AG09309 (cell line): ENCODE measurements around the gene SSMEM1.

Experiments
- DNase-seq: peaks from one replicate; pipeline ENCODE4 v3.0.0-alpha.2; 2010; ENCODE audit warnings: low read depth
- H3K4me3 ChIP-seq: 2 replicates; pipeline ENCODE4 v1.5.1; 2011; ENCODE audit warnings: mild to moderate bottlenecking, low read depth, low read length, moderate library complexity; ENCODE audit not compliant: control insufficient read depth
- TF ChIP-seq, protein P1 (sequence below): IDR thresholded peaks from 2 replicates; pipeline ENCODE4 v1.5.1; 2011; ENCODE audit warnings: mild to moderate bottlenecking, low read depth, low read length, inconsistent platforms; ENCODE audit not compliant: insufficient read depth, control insufficient read depth; ENCODE audit errors: missing control alignments

The SSMEM1 gene

DNA sequence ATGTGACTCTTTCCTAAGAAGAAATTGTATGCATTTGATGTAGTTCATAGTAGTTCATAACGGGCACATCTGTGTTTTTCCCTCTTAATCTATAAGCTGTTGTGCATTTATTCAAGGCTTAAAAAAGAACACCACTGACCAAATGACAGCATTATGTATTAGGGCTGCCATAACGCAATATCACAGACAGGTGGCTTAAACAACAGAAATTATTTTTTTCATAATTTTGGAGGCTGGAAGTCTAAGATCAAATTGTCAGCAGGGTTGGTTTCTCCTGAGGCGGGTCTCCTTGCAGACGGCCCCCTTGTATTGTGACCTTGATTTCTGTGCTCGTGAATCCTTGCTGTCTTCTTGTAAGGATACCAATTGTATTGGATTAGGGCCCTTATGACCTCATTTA is 627 bp upstream of the SSMEM1 start:
- DNase-seq, result no peak
- H3K4me3 ChIP-seq, result no peak overlapping the region
- TF ChIP-seq, protein P1, sequence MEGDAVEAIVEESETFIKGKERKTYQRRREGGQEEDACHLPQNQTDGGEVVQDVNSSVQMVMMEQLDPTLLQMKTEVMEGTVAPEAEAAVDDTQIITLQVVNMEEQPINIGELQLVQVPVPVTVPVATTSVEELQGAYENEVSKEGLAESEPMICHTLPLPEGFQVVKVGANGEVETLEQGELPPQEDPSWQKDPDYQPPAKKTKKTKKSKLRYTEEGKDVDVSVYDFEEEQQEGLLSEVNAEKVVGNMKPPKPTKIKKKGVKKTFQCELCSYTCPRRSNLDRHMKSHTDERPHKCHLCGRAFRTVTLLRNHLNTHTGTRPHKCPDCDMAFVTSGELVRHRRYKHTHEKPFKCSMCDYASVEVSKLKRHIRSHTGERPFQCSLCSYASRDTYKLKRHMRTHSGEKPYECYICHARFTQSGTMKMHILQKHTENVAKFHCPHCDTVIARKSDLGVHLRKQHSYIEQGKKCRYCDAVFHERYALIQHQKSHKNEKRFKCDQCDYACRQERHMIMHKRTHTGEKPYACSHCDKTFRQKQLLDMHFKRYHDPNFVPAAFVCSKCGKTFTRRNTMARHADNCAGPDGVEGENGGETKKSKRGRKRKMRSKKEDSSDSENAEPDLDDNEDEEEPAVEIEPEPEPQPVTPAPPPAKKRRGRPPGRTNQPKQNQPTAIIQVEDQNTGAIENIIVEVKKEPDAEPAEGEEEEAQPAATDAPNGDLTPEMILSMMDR, result no peak

DNA sequence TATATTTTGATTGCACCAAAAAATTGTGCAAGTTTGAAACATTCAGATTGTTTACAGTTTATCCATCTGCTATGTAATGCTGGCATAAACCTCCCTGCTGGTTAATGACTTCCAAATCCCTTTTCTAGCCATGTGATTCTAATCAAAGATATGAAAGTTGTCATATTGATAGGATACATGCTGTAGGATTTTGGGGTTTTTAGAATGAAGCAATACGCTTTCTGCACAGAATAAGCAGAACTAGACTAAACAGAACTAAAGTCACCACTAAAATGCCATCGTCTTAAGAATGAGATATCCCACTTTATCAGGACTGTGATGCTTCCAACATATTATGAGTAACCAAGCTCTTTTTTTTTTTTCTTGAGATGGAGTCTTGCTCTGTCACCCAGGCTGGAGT is 856 bp downstream of the SSMEM1 start:
- H3K4me3 ChIP-seq, result no peak overlapping the region
- no peak for DNase-seq
- TF ChIP-seq, protein P1, result no peak

DNA sequence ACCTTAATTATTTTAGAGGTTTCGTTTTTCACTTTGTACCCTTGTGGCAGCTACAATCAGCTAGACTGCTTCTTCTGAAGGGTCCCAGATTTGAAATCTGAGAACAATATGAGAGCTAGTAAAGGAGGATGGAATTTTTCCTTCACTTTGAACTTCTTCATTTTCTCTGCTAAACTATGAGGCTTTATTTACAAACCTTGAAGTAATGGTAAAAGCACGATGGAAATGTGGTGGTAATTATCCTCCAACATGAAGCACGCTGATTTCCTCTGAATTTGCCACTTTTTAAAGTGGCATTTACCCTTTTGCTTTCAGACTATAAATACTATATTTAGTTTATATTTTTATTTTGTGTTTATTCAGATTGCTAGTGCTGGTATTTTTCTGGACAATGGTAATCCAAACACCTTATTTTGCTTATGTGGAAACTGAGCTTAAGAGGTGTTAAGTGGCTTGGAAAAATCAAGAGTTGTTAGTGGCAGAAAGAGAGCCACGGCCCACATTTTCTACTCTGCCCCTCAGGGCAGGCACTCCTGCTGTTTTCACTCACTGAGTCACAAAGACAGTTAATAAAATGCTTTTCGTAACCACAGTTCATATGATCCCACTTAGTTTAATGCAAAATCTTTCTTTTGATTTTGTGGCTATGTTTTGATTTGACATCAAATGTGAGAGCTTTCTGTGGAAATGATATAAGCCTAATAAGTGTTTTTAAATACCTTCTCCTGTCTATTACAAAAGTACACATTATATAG is 2.7 kb downstream of the SSMEM1 start:
- peak; percentile 46 for DNase-seq
- TF ChIP-seq, protein P1, result no peak

DNA sequence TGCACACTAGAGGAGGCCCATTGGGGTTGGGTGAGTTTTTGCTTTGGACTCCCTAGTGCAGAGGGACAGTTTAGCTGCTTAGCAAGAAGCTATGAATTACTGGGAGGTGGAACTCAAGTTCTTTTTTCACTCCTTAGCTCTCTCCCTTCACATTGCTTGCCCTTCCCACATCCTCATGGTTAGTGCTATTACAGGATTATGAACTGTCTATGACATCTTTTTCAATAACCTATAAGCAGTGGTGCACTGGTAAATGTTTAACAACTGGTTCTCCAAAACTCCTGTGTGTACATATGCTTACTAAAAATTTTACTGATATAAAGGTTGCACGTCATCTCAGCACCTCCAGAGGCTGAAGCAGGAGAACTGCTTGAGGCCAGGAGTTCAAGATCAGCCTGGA is 6.2 kb downstream of the SSMEM1 start:
- DNase-seq, result no peak
- no peak overlapping the region for H3K4me3 ChIP-seq
- TF ChIP-seq, protein P1, result no peak

More for the DNA sequence above, 2.7 kb downstream of the SSMEM1 start:
- no peak overlapping the region for H3K4me3 ChIP-seq

DNA sequence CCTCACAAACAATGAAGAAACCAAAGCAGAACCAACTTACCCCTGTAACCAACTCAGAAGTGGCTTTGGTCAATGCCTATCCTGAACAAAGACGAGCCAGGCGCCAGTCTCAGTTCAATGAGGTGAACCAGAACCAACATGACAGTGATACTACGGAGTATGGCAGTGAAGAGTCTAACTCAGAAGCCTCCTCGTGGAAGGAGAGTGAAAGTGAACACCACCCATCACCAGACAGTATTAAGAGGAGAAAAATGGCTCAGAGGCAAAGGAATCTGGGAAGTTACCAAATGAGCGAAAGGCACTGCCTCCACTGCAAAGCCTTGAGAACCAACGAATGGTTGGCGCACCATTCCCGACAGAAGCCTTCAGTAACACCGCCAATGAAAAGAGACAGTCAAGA is 8.4 kb downstream of the SSMEM1 start:
- TF ChIP-seq, protein P1, result no peak
- H3K4me3 ChIP-seq, result no peak overlapping the region
- DNase-seq, result no peak

DNA sequence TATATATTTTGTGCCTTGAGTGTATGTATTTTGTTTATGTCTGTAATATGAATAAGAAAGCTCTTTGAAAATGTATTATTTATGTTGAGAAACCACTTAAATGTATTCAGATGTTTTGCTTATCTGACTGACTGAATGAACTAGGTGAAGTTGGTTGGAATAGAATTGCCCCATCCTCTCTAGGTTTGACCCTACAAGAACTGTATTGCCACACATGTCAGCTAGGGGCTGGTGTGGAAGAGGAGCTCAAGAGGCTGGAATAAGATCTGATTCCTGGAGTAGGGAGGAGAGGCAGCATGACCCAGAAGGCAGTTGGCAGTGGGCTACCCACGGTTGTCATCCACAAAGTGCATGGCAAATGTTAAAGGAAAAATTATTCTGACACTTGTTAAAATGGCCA is 9.1 kb downstream of the SSMEM1 start:
- TF ChIP-seq, protein P1, result no peak
- H3K4me3 ChIP-seq, result no peak overlapping the region
- no peak for DNase-seq
